ENCODE data around the gene SMTNL2.
"Not testable (repeated sequence)": the region's sequence is repeated elsewhere in the genome, so short reads cannot be mapped to it uniquely, and the experiment has no call there.

The SMTNL2 gene

GRCh38 chr17:4604736-4605135 is 20.4 kb downstream of the SMTNL2 start:
- DNase-seq, result not testable (repeated sequence)

GRCh38 chr17:4605826-4606225 is 21.5 kb downstream of the SMTNL2 start:
- DNase-seq, result no peak

DNA sequence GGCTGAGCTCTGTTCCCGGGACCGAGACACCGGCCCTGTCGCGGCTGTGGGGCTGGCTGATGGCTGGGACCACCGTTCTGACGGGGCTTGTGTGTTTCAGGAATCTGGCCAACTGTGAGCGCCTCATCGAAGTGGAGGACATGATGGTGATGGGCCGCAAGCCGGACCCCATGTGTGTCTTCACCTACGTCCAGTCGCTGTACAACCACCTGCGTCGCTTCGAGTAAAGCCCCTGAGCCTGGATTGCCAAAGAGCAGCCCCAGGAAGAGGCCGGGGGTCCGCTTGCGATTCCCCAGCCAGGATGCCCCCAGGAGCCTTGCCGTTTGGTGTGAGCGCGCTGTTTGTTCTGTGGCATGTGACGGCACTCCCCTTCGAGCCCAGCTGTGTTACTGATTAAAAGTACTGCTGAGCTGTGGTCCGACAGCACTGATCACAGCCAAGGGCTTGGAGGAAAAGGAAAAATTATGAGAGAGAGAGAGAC is 23.0 kb downstream of the SMTNL2 start:
- no peak for DNase-seq

DNA sequence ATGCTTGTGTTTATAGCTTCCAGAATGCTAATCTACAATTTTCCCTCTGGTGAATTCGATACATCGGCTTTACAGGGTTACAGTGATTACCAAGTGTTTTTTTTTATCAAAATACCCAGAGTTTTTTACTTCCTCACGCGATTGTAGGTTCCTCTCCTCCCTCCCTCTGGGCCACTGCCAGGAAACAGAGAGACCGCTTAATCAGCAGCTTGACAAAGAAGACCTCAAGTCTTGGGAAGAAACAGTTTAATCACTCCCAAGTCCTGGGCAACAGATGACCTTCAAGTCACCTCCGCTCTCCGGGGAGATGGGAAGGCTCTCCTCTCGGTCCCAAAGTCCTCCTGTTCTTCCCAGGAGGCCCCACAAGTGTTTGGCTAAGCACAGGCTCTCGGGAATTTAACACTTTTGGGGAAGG is 23.5 kb downstream of the SMTNL2 start:
- DNase-seq, result no peak

DNA sequence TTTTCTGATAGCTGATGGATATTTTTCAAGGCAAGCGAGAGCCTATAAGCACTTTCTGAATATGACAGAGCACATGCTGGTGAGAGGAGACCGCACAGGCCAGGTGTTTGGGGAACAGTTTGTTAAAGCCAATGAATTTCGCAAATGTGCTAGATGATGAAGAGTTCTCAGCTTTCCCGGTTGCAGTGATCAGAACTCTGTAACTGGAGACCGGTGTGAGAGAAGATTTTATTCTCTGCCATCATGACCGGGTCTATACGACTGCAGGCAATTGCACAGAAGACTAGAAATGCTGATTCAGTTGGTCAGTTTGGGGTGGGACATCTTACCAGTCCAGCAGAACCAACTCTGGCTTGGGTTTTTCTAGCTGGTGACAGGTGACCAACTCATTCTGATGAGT is 25.4 kb downstream of the SMTNL2 start:
- DNase-seq, result no peak

DNA sequence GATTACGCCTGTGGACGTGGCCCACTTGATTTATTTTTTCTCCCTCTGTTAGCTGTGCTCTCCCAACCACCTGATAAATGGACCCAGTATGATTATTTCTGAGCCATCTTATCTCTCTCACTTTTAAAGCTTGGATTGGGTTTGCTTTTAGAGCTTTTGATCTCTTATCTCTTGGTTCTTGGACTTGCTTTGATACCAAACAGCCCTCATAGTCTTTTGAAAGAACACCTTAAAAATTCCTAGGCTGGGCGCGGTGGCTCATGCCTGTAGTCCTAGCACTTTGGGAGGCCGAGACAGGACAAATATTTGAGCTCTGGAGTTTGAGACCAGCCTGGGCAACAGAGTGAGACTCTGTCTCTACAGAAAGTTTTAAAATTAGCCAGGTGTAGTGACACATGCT is 25.8 kb downstream of the SMTNL2 start:
- no peak for DNase-seq

- no peak for DNase-seq
These were observed 26.3 kb downstream of the SMTNL2 start for GRCh38 chr17:4610656-4611055.

DNA sequence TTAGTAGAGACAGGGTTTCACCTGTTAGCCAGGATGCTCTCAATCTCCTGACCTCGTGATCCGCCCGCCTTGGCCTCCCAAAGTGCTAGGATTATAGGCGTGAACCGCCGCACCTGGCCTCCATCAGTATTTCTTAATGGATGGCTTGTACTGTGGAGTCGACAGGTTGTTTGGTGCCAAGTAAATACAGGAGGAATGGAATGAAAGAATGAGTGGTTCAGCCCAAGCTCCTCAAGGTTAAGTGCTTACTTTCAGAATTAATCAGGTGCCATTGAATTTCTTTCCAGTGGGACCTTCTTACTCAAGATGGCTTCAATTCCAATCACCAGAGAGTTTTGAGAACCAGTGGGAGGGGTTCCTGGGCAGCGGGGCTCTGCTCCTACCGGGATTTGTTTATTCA is 32.1 kb downstream of the SMTNL2 start:
- no peak for DNase-seq

DNA sequence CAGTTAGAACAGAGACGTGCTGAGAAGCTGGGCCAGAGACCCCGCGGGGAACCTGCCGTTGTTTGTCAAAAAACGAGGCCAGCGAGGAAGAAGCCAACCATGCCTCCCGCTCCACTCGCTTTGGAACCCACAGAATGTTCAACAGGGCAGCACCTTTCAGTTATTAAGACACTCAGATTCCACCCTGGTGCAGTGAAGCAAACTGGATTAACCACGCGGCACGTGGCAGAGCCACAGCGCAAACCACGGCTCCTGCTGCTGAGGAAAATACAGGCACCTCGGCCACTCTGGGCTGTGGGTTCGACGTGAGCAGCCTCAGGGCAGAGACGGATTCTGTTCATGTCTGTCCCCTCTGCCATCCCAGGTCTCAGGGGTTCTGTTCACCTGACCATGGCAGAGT is 32.8 kb downstream of the SMTNL2 start:
- DNase-seq, result no peak

DNA sequence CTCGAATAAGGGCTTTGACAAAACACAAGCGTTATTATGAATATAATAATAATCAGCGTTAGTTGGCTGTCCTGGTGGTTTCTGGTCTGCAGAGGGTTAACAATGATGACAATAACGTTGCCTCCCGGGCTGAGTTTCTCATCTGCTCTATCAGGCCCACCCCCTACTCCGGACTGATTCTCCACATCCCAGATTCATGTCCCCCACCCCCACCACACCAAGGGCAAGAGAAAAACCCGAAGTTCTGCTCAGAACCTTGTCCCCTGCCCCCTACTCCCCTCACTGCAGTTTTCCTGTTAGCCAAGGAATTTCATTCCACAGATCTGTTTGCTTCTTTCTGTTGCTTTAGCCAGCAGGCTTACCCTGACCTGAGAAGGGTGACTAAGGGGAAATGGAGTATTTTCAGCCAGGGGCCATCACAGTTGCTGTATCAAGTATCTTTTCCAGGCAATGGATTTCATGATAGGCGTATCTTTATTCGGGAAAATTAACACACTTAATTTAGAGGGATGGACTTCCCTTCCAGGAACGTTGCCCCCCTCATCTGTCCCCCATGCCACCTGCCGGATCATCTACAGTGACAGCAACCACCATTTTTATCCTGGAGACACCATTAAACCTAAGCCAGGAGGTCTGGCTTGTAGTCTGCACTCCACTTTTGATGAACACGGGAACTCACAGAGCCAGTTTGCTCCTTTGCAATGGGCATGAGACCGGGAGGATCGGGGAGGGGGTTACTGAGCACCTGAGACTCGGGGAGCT is 33.4 kb downstream of the SMTNL2 start:
- no peak for DNase-seq

DNA sequence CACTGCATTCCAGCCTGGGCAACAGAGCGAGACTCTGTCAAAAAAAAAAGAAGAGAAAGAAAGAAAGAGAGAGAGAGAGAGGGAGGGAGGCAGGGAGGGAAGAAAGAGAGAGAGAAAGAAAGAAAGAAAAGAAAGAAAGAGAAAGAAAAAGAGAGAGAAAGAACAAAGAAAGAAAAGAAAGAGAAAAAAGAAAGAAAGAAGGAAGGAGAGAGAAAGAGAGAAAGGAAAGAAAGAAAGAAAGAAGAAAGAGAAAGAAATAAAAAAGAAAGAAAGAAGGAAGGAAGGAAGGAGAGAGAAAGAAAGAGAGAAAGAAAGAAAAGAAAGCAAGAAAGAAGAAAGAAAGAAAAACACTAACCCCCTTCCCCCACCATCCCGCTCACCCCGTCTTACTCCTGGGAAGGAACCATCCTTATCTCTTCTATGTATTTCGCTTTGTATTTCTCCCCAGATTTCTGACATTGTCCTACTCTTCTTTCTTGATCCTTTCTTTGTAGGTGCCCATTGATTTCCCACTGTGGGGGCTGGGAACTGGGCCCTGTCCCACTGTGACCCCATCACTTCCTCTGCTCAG is 36.3 kb downstream of the SMTNL2 start:
- no peak for DNase-seq

DNA sequence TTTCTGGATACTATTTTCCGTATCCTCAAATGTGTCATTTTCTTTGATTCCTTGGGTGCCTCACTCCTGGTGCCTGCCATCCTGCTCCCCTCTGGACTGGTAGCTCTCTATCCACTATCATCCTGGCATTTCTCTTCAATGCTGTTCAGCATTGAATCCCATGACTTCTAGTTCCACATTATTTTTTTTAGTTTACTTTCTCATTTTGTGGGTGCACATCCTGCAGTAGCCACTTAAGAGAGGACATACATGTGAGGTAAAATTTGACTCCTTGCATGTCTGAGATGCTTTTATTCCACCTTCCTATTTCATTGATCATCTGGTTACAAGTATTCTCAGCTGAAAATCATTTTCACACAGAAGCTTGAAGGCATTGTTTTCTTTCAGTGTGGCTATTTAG is 38.0 kb downstream of the SMTNL2 start:
- DNase-seq, result no peak

GRCh38 chr17:4623249-4623648 is 38.9 kb downstream of the SMTNL2 start:
- no peak for DNase-seq

DNA sequence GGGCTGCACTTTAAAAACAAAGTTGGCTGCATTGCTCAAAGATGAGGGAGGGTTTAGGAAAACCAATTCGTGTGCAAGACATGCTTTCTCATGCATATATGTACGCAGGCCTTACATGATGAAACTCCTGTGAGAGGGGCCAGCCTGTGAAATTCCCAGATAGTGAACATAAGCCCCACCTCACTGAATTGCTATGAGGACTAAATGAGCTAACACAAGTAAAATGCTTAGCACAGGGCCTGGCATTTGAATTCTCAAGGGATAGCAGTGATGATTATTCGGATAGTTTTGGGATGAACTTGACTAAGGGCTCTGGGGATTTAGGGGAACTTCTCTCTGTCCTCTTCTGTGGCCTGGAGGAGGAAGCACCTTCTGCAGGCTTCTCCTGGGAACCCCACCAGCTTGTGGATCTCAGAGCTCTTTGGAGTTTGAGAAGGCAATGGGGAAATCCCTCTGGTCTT is 40.2 kb downstream of the SMTNL2 start:
- not testable (repeated sequence) for DNase-seq

DNA sequence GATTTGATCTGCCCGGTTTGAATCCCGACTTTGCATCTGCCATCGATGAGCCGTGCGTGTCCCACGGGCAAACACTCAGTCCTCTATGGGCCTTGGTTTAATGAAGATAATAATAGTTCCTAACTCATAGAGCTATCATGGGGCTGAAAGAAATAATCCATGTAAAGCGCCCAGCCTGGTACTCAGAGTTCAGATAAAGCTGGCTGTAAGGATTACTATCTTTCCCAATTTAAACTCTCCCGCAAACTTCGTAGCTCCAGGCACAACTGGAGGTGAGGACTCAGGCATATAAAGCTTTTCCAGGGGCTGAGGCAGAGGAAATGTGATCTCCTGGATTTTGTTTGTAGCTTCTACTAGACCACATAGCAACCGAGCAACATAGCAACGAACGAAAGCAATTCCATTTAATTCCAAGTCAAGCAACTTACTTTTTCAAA is 40.9 kb downstream of the SMTNL2 start:
- DNase-seq, result no peak

DNA sequence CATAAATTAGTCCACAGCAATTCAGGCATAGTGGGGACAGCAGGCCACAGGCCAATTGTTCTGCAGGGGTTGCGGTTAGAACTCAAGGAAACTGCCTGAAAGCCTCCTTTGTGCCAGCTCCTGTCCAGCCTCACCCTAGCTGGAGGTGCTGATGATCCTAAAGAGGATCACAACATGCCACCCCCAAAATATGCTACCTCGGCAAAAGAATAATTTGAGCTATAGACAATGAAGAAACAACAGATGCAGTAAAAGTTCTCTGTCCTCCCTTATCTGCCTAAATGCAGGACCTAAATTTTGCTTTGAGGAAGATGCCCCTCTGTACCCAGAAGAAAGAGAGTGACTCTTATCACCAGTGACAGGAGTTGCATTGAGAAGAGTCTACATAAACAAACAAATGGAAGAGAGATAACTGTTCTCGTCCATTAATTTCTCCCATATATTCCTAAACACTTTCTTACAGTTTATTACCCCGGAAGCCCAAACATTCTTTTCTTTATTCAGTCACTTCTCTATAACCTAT is 42.5 kb downstream of the SMTNL2 start:
- no peak for DNase-seq

- no peak for DNase-seq
These were observed 47.1 kb downstream of the SMTNL2 start for GRCh38 chr17:4631431-4631830.

DNA sequence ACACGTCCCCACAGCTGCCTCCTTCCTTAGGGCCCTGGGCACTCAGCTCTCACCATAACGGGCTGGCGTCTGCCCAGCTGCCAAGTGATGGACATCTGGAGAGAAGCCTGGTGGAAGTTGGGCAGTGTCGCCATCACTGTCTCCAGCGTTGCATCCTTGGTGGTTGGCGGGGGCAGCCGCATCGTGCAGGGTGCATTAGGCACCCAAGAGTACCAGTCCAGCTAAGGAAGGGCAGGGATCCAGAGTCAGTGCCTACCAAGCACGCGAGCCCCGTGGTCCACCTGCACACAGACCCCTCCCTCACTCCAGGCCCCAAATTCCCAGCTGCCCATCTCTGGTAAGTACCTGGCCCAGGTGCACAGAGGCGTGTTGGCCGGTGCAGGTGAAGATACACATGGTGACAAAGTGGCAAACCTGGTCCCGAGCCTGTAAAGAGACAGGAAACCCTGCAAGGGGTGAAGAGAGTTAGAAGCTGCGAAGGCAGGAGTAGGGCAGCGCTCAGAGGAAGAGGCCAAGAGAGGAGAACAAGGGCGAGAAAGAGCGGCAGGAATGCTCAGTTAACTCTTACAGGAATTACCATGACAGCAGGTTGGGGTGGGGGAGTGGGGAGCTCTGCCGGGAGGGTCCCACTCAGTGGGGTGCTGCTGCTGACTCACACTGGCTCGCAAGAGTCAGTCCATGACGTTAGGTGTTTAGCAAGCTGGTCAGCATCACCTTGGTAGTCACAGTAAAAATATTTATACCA is 47.7 kb downstream of the SMTNL2 start:
- no peak for DNase-seq

DNA sequence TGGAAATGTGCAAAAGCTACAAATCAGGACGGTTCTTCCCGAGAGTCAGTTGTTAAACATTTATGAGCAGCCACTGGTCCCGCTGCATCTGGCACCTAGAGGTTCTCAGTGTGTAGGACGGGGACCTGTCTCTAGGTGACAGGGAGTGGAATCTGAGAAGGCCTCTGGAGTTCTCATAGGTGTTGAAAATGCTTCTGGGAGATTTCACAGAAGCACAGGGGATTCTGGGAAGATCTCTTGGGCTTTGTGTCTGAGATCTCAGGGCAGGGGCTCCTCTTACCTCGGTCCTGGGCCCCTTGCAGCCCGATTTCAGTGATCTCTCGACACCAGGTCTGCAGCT is 48.2 kb downstream of the SMTNL2 start:
- DNase-seq, result no peak

- no peak for DNase-seq
These were observed 49.3 kb downstream of the SMTNL2 start for GRCh38 chr17:4633643-4634042.

DNA sequence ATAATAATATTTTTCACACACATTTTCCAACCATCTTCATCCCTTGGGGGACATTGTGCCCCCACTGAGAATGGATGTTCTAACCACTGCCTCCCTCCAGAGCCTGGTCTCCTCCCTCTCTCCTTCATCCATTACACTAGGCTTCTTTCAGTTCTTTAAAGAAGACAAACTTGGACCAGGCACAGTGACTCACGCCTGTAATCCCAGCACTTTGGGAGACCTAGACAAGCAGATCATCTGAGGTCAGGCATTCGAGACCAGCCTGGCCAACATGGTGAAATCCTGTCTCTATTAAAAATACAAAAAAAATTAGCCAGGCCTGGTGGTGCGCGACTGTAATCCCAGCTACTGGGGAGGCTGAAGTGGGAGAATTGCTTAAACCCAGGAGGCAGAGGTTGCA is 50.6 kb downstream of the SMTNL2 start:
- no peak for DNase-seq

DNA sequence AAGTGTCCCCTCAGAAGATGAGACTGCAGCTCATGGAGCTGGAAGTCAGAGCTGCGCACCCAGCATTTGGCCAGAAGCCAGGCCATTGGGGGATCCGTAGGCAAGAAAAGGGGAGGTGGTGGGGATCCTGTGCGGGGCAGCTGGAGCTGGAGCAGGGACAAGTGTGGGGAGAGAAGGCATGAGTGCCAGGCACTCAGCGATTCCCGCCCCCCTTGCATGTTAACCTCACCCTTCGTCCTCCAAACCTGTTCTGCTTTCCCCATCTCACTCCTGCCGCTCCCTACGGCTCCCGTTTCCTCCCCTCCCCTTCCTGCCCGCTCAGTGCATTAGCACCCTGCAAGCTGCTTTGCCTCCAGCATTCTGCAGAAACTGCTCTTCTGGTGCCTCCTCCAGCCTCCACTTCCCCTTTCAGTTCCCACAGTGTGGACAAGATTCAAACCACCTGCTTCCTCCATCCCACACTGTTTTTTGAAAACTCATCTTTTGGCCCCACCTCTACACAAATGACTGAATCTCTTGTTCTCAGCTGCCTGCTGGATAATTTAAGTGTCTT is 51.6 kb downstream of the SMTNL2 start:
- peak; percentile 9 for DNase-seq

GRCh38 chr17:4636474-4637100 is 52.3 kb downstream of the SMTNL2 start:
- no peak for DNase-seq
